GM10248 (cell line): Measurements from ENCODE around the gene TMEM238L.

Source experiments
- CTCF ChIA-PET: fragments of 300-600 bp; sonication (Branson Sonifier 250); formaldehyde crosslinking; extraction: SDS; loops from one replicate; lab custom pipeline; 2021; ENCODE audit warnings: antibody characterized with exemption; lab: Yijun Ruan, JAX
- POLR2A ChIA-PET: fragments of 350-650 bp; sonication (Branson Sonifier 250); formaldehyde crosslinking; extraction: SDS; loops from one replicate; lab custom pipeline; 2020; ENCODE audit warnings: antibody characterized with exemption; lab: Yijun Ruan, JAX
- DNase-seq: peaks from one replicate; pipeline ENCODE4 v3.0.0; 2012; ENCODE audit errors: extremely low spot score
- TF ChIP-seq, protein P1 (sequence below): IDR thresholded peaks from 2 replicates; pipeline ENCODE4 v1.5.1; 2012; ENCODE audit warnings: mild to moderate bottlenecking, low read depth; ENCODE audit errors: extremely low read depth, missing control alignments, control extremely low read depth

TMEM238L gene

DNA sequence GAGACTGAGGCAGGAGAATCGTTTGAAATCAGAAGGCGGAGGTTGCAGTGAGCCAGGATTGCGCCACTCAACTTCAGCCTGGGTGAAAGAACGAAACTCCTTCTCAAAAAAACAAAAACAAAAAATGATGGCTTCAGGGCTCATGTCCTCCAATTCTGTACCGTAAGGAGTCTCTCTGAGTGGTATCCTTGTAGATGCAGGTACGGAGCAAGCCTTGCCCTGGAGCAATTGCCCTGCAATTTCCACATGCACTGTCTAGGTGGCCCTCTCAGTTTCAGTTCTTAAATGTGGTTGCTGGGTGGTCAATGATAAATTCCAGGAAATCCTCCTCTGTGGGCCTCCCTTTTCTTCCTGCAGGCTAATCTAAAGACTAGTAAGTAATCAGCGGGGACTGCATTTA lies 10.6 kb downstream of the TMEM238L start:
- DNase-seq = no peak
- POLR2A ChIA-PET = no interaction called here
- CTCF ChIA-PET = no interaction called here

GRCh38 chr17:10792151-10792550 lies 11.7 kb downstream of the TMEM238L start:
- ChIA-PET POLR2A (no interaction called here), CTCF (no interaction called here)
- TF ChIP-seq, protein P1, sequence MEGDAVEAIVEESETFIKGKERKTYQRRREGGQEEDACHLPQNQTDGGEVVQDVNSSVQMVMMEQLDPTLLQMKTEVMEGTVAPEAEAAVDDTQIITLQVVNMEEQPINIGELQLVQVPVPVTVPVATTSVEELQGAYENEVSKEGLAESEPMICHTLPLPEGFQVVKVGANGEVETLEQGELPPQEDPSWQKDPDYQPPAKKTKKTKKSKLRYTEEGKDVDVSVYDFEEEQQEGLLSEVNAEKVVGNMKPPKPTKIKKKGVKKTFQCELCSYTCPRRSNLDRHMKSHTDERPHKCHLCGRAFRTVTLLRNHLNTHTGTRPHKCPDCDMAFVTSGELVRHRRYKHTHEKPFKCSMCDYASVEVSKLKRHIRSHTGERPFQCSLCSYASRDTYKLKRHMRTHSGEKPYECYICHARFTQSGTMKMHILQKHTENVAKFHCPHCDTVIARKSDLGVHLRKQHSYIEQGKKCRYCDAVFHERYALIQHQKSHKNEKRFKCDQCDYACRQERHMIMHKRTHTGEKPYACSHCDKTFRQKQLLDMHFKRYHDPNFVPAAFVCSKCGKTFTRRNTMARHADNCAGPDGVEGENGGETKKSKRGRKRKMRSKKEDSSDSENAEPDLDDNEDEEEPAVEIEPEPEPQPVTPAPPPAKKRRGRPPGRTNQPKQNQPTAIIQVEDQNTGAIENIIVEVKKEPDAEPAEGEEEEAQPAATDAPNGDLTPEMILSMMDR = no peak
- no peak for DNase-seq

More for the DNA sequence above, 10.6 kb downstream of the TMEM238L start:
- TF ChIP-seq, protein P1 = no peak

- CTCF ChIA-PET = interaction anchor here (1.3 kb wide), 1 partner anchor 18 kb away, joined by 4 read pairs; no protein-coding TSS in a partner anchor
- TF ChIP-seq, protein P1 = no peak
- POLR2A ChIA-PET = no interaction called here
- no peak for DNase-seq
Observed at GRCh38 chr17:10790491-10791401, 13.2 kb downstream of the TMEM238L start.

- TF ChIP-seq, protein P1 = no peak
- no peak for DNase-seq
- CTCF ChIA-PET = interaction anchor here (1.1 to 1.3 kb wide), 2 partner anchors 17 to 20 kb away, joined by 3 to 4 read pairs; no protein-coding TSS in a partner anchor
- POLR2A ChIA-PET = no interaction called here
Observed at GRCh38 chr17:10789694-10790271, 14.1 kb downstream of the TMEM238L start.

- DNase-seq = no peak
- CTCF ChIA-PET = no interaction called here
- TF ChIP-seq, protein P1 = no peak
- POLR2A ChIA-PET = no interaction called here
Observed at GRCh38 chr17:10787306-10788045, 16.4 kb downstream of the TMEM238L start.

DNA sequence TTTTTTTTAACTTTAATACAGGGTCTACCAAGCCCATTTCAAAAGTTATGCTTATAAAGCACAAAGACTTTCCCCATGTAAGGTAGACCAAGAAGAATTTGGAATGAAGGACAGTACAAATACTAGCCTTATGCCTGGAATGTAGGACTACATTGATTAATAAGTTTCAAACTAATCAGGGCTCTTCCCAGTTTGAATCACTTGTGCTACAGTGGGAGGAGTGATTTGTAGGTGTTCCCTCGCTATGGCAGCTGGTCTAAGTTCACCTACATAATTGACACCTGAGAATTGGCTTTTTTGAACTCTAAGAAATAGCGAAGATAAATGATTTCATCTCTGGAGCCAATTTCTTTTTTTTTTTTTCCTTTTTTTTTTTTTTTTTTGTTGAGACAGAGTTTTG lies 18.6 kb downstream of the TMEM238L start:
- ChIA-PET POLR2A (no interaction called here), CTCF (interaction anchor here (1.1 kb wide), 1 partner anchor 168 kb away, joined by 3 read pairs; no protein-coding TSS in a partner anchor)
- TF ChIP-seq, protein P1 = no peak
- DNase-seq = no peak
